GM19035 (cell line): ENCODE results near the gene AXDND1.
"Not testable (repeated sequence)": the region's sequence is repeated elsewhere in the genome, so short reads cannot be mapped to it uniquely, and the experiment has no call there.

Experiments used
- ATAC-seq: cut with Tn5 transposase; IDR thresholded peaks from one replicate; pipeline ENCODE4 v1.9.1; 2021; ENCODE audit not compliant: unreplicated experiment

AXDND1 gene

GRCh38 chr1:179465661-179466060 is 99.9 kb downstream of the AXDND1 start:
- not testable (repeated sequence) for ATAC-seq

DNA sequence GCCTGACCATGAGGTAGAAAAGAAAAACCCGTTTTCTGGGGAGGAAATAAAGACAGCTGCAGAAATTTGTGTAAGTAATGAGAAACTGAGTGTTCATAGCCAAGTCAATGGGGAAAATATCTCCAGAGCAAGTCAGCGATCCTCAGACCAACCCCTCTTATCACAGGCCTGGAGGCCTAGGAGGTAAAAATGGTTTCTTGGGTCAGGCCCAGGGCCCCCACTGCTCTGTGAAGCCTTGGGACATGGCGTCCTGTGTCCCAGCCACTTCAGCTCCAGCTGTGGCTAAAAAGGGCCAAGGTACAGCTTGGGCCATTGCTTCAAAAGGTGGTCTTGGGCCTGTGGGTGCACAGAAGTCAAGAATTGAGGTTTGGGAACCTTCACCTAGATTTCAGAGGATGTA is 108.9 kb downstream of the AXDND1 start:
- no peak for ATAC-seq

DNA sequence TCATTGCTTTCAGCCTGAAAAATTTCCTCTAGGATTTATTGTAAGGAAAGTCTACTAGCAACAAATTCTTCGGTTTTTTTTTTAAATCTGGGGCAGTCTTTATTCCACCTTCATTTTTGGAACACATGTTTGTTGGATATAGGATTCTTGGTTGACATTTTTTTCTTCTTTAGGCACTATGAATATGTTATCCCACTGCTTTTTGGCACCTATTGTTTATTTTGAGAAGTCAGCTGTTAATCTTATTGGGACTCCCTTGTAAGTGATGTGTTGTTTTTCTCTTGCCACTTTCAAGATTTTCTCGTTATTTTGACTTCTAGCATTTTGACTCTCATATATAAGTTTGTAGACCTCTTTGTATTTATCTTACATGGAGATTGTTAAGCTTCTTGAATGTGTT is 110.7 kb downstream of the AXDND1 start:
- no peak for ATAC-seq

DNA sequence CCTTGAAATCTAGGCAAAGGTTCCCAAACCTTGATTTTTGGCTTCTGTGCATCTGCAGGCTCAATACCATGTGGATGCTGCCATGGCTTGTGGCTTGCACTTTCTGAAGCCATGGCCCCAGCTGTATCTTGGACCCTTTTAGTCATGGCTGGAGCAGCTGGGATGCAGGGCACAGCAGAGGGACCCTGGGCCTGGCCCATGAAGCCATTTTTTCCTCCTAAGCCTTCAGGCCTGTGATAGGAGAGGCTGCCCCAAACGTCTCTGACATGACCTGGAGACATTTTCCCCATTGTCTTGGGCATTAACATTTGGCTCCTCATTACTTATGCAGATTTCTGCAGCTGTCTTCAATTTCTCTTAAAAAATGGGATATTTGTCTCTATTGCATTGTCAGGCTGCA is 112.6 kb downstream of the AXDND1 start:
- no peak for ATAC-seq

GRCh38 chr1:179490611-179491010 is 124.8 kb downstream of the AXDND1 start:
- no peak for ATAC-seq

GRCh38 chr1:179493323-179493722 is 127.6 kb downstream of the AXDND1 start:
- ATAC-seq: no peak

- no peak for ATAC-seq
These were observed 140.4 kb downstream of the AXDND1 start for GRCh38 chr1:179506199-179506598.

GRCh38 chr1:179509384-179509783 is 143.6 kb downstream of the AXDND1 start:
- ATAC-seq: no peak

- ATAC-seq: no peak
These were observed 144.3 kb downstream of the AXDND1 start for GRCh38 chr1:179510038-179510437.

- no peak for ATAC-seq
These were observed 151.4 kb downstream of the AXDND1 start for GRCh38 chr1:179516976-179517705.

- ATAC-seq: not testable (repeated sequence)
These were observed 152.8 kb downstream of the AXDND1 start for GRCh38 chr1:179518544-179518943.

- ATAC-seq: no peak
These were observed 163.9 kb downstream of the AXDND1 start for GRCh38 chr1:179529482-179530195.

DNA sequence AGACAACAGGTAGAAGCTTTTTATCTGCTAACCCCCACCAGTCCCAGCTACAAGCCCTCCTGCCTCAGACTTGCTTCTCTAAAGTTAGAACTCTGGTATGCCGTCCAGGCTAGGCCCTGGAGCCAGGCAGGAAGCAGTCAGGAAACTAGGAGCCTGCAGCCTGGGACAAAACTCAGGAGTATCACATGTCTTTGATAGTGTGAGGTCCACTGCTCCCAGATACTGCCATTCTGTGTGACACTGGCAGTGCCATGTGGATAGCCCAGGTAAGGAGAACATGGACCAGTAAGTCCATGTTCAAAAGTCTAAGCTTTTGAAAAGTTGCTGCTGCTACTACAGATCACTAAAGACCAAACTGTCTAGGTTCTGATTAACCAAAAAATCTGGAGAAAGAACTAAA is 164.6 kb downstream of the AXDND1 start:
- ATAC-seq: no peak

- ATAC-seq: no peak
These were observed 176.0 kb downstream of the AXDND1 start for GRCh38 chr1:179541774-179542173.

DNA sequence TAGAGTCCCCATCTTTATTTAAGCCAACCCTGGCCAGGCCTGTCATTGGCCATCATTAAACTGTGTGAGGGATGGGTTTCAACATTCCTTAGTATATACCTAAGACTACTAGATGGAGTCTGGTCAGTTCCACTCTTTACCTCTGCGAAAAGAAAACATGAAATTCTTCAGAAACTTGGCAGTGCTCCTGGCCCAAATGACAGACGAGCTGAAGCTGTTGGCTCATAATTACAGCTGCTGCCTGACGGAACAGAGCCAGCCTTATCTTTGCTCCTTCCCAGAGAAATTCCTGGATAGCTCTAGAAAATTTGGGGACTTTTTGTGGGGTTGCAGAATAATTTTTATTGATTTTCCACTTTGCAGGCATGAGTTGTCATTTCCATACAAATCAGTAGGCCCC is 179.6 kb downstream of the AXDND1 start:
- no peak for ATAC-seq

DNA sequence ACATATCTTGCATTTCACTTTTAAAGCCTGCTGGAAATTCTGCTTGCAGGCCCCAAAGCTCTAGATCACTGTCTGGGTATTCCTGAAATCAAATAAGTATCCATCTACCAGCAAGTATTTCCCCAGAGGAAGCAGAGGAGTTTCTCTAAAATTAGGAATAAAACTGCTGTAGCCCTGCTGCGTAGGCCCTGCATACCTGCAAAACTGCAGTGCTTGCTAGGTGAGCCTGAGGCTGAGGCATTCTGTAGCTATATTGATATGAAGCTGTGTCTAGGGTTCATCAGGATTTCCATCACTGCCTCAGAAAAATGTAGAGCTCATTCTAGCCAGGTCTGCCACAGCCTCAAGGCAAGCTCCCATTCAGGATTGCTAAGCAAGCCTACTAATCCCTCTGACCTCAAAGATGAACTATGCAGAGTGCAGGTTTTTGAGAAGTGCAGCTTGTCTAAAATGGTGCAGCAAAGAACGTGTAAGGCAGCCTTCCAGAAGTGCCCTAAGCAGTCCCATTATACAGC is 181.3 kb downstream of the AXDND1 start:
- no peak for ATAC-seq

DNA sequence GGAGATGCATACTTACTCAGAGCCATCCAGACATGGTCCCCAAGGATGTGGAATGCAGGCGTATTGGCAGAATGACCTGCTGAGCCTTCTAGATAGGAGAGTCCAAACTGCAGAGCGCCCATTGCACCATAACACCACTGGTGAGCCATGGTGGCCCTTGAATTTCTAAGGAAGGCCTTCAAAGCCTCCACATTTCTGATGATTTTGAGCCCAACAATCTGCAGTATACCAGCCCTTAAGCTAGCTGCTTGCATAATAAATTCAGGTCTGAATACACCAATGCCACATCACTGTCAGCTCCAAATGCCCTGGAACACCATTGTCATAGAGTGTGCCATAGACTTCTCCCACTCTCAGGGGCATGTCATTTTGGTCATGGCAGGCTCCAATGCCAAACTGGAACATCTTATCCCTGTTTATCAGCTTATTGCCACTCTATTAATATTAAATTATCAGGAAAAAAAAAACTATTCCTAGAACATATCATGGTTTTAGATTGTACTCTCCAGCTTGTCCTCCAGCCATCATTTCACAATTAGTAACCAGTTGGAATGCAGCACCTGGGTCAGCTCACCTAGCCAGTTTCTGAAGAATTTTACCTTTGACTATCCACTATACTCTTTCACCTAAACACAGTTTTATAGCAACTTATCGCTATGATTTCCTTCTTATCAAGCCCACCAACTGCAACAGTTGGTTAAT is 183.0 kb downstream of the AXDND1 start:
- ATAC-seq: no peak

GRCh38 chr1:179549368-179549700 is 183.6 kb downstream of the AXDND1 start:
- no peak for ATAC-seq

DNA sequence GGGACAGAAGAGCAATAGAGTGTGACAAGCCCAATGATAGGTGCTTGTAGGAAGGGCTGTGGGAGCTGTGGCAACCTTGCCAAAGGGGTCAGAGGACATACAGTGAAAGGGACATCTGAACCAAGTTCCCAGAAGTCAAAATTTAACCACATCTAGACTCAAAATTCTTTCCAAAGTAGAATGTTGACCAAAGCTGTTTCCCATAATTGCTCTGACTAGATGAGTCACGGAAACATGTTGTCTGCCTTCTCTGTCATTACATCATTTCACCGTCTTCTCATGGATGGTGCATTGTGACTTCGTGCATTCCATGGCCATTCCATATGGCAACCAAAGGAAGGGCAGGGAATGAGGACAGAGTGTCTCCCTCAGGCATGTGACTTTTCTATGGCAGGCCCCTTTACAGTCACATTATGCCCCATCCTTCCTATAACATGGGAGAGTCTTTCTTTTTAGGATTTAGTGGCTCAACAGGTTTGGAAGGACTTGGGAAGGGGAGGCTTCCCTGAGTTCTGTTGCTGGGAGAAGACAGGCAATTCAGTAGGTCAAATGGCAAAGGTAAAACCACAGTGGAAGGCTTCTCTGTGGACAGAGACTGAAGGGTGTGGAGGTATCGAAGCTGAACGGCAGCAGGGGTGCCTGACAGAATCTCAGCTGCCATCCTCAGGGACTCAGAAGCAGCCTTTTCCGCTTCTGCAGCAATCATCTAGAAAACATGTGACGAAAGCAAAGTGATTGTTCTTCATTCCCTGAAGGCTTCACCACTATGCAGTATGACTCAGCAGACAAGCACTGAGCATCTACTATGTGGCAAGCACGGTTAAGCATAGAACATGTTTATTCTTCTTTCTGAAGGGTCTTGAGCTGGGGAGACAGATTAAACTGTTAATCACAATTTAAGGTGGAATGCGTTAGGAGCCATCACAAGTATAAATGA is 185.2 kb downstream of the AXDND1 start:
- peak; percentile 61 for ATAC-seq

DNA sequence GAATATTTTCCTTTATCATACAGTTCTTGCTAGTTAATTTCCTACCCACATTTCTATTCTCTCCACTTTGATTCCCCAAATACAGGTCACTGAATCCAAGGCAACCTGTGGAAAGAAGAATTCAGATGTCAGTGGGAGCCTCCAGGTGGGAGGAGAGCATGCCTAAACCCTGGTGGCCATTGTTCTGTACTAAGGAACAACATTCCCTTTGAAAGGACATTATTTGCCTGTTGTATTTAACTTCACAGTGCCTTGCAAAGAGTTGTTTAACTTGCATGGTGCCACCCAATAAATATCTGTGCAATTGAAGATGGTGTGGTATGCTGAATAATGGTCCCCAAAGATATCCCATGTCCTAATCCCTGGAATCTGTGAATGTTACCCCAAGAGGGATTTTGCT is 188.7 kb downstream of the AXDND1 start:
- no peak for ATAC-seq

- ATAC-seq: no peak
These were observed 192.3 kb downstream of the AXDND1 start for GRCh38 chr1:179558078-179558477.
